Measurements from ENCODE around the gene TMEM259.
A peak's percentile ranks its signal among the peaks of the same experiment; 100 is the strongest.
"Not testable (repeated sequence)": the region's sequence is repeated elsewhere in the genome, so short reads cannot be mapped to it uniquely, and the experiment has no call there.

Gene TMEM259

GRCh38 chr19:1040476-1041271, 19.8 kb upstream of the TMEM259 start:
- DNase-seq (ENCODE audit: low spot score): peak; percentile 93

GRCh38 chr19:1039646-1040475, 18.9 kb upstream of the TMEM259 start, which contains the start of gene ABCA7:
Gene ABCA7, plus strand, starts transcription at chr19:1040107. Its CDS starts 1,255 bp downstream, at chr19:1041362.
- peak; percentile 98 for DNase-seq (ENCODE audit: low spot score)

- DNase-seq (ENCODE audit: low spot score): no peak
These were observed 18.2 kb upstream of the TMEM259 start for GRCh38 chr19:1038978-1039645.

GRCh38 chr19:1037621-1038064, 16.7 kb upstream of the TMEM259 start:
- no peak for DNase-seq (ENCODE audit: low spot score)

- DNase-seq (ENCODE audit: low spot score): no peak
These were observed 15.2 kb upstream of the TMEM259 start for GRCh38 chr19:1035998-1036621.

GRCh38 chr19:1032264-1032867, 11.4 kb upstream of the TMEM259 start:
- DNase-seq (ENCODE audit: low spot score): no peak

GRCh38 chr19:1028062-1028926, 7.4 kb upstream of the TMEM259 start:
- no peak for DNase-seq (ENCODE audit: low spot score)

GRCh38 chr19:1027650-1028061, 6.7 kb upstream of the TMEM259 start:
- no peak for DNase-seq (ENCODE audit: low spot score)

- DNase-seq (ENCODE audit: low spot score): no peak
These were observed 6.1 kb upstream of the TMEM259 start for GRCh38 chr19:1026783-1027649.

- DNase-seq (ENCODE audit: low spot score): no peak
These were observed 5.2 kb upstream of the TMEM259 start, which contains the start of gene CNN2 for GRCh38 chr19:1025960-1026782. Gene CNN2, plus strand, starts transcription at chr19:1026608. Its CDS starts 54 bp downstream, at chr19:1026662.

- DNase-seq (ENCODE audit: low spot score): not testable (repeated sequence)
These were observed 4.2 kb upstream of the TMEM259 start for GRCh38 chr19:1025080-1025479.

GRCh38 chr19:1023883-1024188, 2.9 kb upstream of the TMEM259 start:
- DNase-seq (ENCODE audit: low spot score): not testable (repeated sequence)

- peak; percentile 45 for DNase-seq (ENCODE audit: low spot score)
These were observed 699 bp downstream of the TMEM259 start for GRCh38 chr19:1019980-1020867.

GRCh38 chr19:1019616-1019961, 1.3 kb downstream of the TMEM259 start:
- DNase-seq (ENCODE audit: low spot score): no peak

- DNase-seq (ENCODE audit: low spot score): no peak
These were observed 1.8 kb downstream of the TMEM259 start for GRCh38 chr19:1018932-1019615.

- DNase-seq (ENCODE audit: low spot score): no peak
These were observed 2.5 kb downstream of the TMEM259 start for GRCh38 chr19:1018393-1018792.

- no peak for DNase-seq (ENCODE audit: low spot score)
These were observed 3.0 kb downstream of the TMEM259 start for GRCh38 chr19:1017906-1018305.

All from Ammon's horn (tissue), 1 donor.